CD4-positive, alpha-beta memory T cell (primary cell): ENCODE data around the gene OR10Z1. TPM values are rescaled to one million over a fixed set of nuclear protein-coding genes. Genes with fewer than 3 reads are reported as not detected.

ENCODE experiments used
- CTCF ChIA-PET: fragments of 350-600 bp; sonication (Branson Sonifier 250); formaldehyde crosslinking; loops from one replicate; lab custom pipeline; 2021; ENCODE audit warnings: inconsistent platforms; ENCODE audit not compliant: partially characterized antibody; lab: Charles Lee
- POLR2A ChIA-PET: fragments of 350-600 bp; sonication (Branson Sonifier 250); formaldehyde crosslinking; loops from one replicate; lab custom pipeline; 2021; ENCODE audit not compliant: partially characterized antibody; lab: Charles Lee
- DNase-seq, 5 donors: peaks; one replicate each; pipeline versions ENCODE4 v3.0.0 to v3.0.0-alpha.2; 2020 to 2022; ENCODE audit warnings: mixed read lengths in 1 of 5
- H3K27ac ChIP-seq: one replicate; pipeline ENCODE4 v1.7.0; 2013; ENCODE audit warnings: low read depth, low read length
- H3K27me3 ChIP-seq: 2 replicates; pipeline ENCODE4 v1.7.0; 2013; ENCODE audit warnings: mild to moderate bottlenecking, low read length, moderate library complexity; ENCODE audit not compliant: insufficient read depth
- H3K36me3 ChIP-seq: 2 replicates; pipeline ENCODE4 v1.7.0; 2013; ENCODE audit warnings: mild to moderate bottlenecking, low read length, moderate library complexity; ENCODE audit not compliant: insufficient read depth
- H3K4me1 ChIP-seq: 2 replicates; pipeline ENCODE4 v1.7.0; 2013; ENCODE audit warnings: mild to moderate bottlenecking, low read length, moderate library complexity; ENCODE audit not compliant: insufficient read depth
- H3K4me3 ChIP-seq, 2 donors: one replicate each; pipeline ENCODE4 v1.7.0; 2013; ENCODE audit warnings: low read length in 2 of 2, mild to moderate bottlenecking in 1 of 2
- H3K9me3 ChIP-seq, 2 donors: one replicate each; pipeline ENCODE4 v1.7.0; 2013; ENCODE audit warnings: low read length in 2 of 2, control low read depth in 1 of 2; ENCODE audit not compliant: control insufficient read depth in 1 of 2
- H3K27ac Mint-ChIP-seq, 7 donors: one replicate each; pipeline ENCODE4 v1.8.0; 2020 to 2021; ENCODE audit warnings: mixed read lengths in 7 of 7, mild to moderate bottlenecking in 6 of 7, inconsistent platforms in 3 of 7, moderate library complexity in 3 of 7
- H3K27me3 Mint-ChIP-seq, 2 donors: one replicate each; pipeline ENCODE4 v1.8.0; 2020 to 2021; ENCODE audit warnings: mixed read lengths in 2 of 2
- H3K36me3 Mint-ChIP-seq, 2 donors: one replicate each; pipeline ENCODE4 v1.8.0; 2020 to 2021; ENCODE audit warnings: mixed read lengths in 2 of 2, inconsistent platforms in 1 of 2, mild to moderate bottlenecking in 1 of 2
- H3K4me1 Mint-ChIP-seq, 4 donors: one replicate each; pipeline ENCODE4 v1.8.0; 2020 to 2021; ENCODE audit warnings: mixed read lengths in 4 of 4, mild to moderate bottlenecking in 1 of 4
- H3K4me3 Mint-ChIP-seq, 8 donors: one replicate each; pipeline ENCODE4 v1.8.0; 2020 to 2021; ENCODE audit warnings: mixed read lengths in 8 of 8, mild to moderate bottlenecking in 7 of 8, moderate library complexity in 6 of 8, inconsistent platforms in 3 of 8
- H3K9me3 Mint-ChIP-seq, 8 donors: one replicate each; pipeline ENCODE4 v1.8.0; 2020 to 2021; ENCODE audit warnings: mixed read lengths in 8 of 8, mild to moderate bottlenecking in 5 of 8, inconsistent platforms in 3 of 8, moderate library complexity in 1 of 8
- intact Hi-C: fragments of 100-400 bp; cut with micrococcal nuclease; formaldehyde crosslinking; loops from one replicate; pipeline ENCODE4 v1.15.1; 2023
- polyA plus RNA-seq, 2 donors: library from polyadenylated mRNA; unstranded; fragments of 300-500 nt; fragmentation: Illumina TruSeq; gene quantifications; one replicate each; pipeline ENCODE4 v1.2.3, GENCODE V29; 2021
- total RNA-seq, 2 experiments: library from RNA; stranded (reverse); gene quantifications; one replicate each; pipeline ENCODE4 v1.2.3, GENCODE V29; 2021

OR10Z1 gene
- total and polyA plus RNA-seq, 4 experiments from 2014 or later = not detected

DNA sequence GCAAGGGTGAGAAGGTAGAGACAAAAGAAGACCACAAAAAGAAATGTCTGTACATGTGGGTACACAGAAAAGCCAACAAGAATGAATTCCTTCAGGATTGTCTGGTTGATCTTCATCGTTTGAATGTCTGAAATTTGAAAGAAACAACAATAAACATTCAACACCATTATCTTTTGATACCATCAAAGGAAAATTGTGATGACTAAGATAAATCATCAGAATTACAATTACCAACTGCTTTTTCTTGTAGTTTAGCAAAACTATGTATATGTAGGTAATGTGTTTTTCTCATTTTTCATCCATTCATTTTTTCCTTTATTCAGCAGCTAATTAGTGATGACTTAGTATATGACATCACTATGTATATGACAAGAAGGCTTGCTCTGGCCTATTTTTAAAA, 25.3 kb upstream of the OR10Z1 start, which contains the start of gene OR10X1:
Gene OR10X1, minus strand, starts transcription at position 167 of the 400 bp plus-strand sequence. Its CDS starts 0 bp downstream, at position 167.
- Histone ChIP-seq H3K27me3 (no peaks in the 10 kb centered on the region), H3K4me1 (no peaks in the 10 kb centered on the region), H3K36me3 (no peaks in the 10 kb centered on the region), H3K27ac (no peak within 1 kb of the TSS), H3K9me3 (no peaks in the 10 kb centered on the region), H3K4me3 (no peak within 1 kb of the TSS)
- Mint-ChIP-seq H3K4me1 (no peaks in the 10 kb centered on the region), H3K36me3 (no peaks in the 10 kb centered on the region), H3K27me3 (peaks cover 15 to 16% of the 10 kb centered on the region in 2 donors), H3K4me3 (no peak within 1 kb of the TSS), H3K9me3 (no peaks in the 10 kb centered on the region), H3K27ac (no peak within 1 kb of the TSS)
- intact Hi-C loops = no loop called here
- CTCF ChIA-PET = no interaction called here
- POLR2A ChIA-PET = no interaction called here
- no peak for DNase-seq

DNA sequence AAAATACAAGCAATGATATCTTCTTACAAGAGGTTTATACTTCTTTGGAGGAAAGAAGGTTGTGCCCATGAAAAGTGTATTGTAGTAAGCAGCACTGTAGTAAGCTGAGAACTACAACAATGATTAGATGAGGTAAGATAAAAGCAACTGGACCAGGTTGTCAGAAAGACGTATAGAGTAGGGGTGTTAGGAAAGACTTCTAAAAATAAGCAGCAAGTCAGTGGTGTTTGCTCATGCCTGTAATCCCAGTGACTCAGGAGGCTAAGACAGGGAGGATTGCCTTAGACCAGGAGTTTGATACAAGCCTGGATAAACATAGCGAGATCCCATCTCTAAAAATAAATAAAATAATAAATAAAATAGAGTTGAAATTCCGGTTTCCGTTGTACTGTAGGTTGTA, 21.1 kb upstream of the OR10Z1 start:
- H3K27ac Mint-ChIP-seq = no peak overlapping the region
- ChIA-PET POLR2A (no interaction called here), CTCF (no interaction called here)
- H3K27me3 Mint-ChIP-seq = peaks cover 10 to 17% of the 10 kb centered on the region in 2 donors
- peaks cover 0 to 21% (median 7%) of the 10 kb centered on the region in 8 donors for H3K9me3 Mint-ChIP-seq
- Histone ChIP-seq H3K4me3 (no peak overlapping the region), H3K27me3 (no peaks in the 10 kb centered on the region), H3K4me1 (no peaks in the 10 kb centered on the region), H3K36me3 (no peaks in the 10 kb centered on the region), H3K27ac (no peak overlapping the region), H3K9me3 (peaks cover 0 to 5% of the 10 kb centered on the region in 2 donors)
- H3K4me1 Mint-ChIP-seq = no peaks in the 10 kb centered on the region
- intact Hi-C loops = no loop called here
- DNase-seq = no peak
- H3K4me3 Mint-ChIP-seq = no peak overlapping the region
- H3K36me3 Mint-ChIP-seq = no peaks in the 10 kb centered on the region

DNA sequence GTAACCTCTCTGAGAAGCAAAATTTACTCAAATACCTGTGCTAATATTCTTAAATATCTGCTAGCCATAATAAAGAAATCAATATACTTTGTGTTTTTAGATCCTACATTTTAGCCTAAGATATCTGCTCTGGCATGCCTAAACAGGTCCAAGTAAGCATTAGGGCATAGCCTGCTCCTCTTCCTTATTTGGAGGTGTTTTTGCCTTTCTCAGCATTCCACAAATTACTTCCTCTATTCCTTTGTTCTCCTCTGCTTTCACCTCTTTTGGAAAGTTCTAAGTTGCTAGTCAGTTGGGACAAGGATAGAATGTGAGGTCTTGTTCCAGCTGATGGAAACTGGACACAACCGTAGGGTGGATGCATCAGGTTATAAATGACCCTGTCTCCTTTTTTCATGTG, 18.1 kb upstream of the OR10Z1 start:
- peaks cover 0 to 5% of the 10 kb centered on the region in 2 donors for H3K9me3 ChIP-seq
- POLR2A ChIA-PET = no interaction called here
- H3K27me3 ChIP-seq = no peaks in the 10 kb centered on the region
- Mint-ChIP-seq H3K27ac (no peak overlapping the region), H3K9me3 (peaks cover 0 to 23% (median 7%) of the 10 kb centered on the region in 8 donors), H3K4me1 (no peaks in the 10 kb centered on the region), H3K4me3 (no peak overlapping the region), H3K27me3 (peaks cover 11 to 14% of the 10 kb centered on the region in 2 donors), H3K36me3 (no peaks in the 10 kb centered on the region)
- intact Hi-C loops = no loop called here
- CTCF ChIA-PET = no interaction called here
- no peaks in the 10 kb centered on the region for H3K36me3 ChIP-seq
- no peak overlapping the region for H3K27ac ChIP-seq
- DNase-seq = no peak
- no peak overlapping the region for H3K4me3 ChIP-seq
- H3K4me1 ChIP-seq = no peaks in the 10 kb centered on the region

DNA sequence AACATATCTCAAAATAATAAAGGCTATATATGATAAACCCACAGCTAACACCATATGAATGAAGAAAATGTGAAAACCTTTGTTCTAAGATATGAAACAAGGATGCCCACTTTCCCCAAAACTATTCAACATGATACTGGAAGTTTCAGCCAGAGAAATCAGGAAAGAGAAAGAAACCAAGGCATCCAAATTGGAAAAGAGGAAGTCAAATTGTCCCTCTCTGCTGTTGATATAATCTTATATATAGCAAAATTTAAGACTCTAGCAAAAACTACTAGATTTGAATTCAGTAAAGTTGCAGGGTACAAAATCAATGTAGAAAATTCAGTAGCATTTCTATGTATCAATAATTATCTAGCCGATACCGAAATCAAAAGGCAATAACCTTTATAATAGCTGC, 4.3 kb upstream of the OR10Z1 start:
- Mint-ChIP-seq H3K4me3 (no peak overlapping the region), H3K4me1 (no peaks in the 10 kb centered on the region), H3K36me3 (peaks cover 0 to 4% of the 10 kb centered on the region in 2 donors), H3K27ac (no peak overlapping the region), H3K9me3 (peaks cover 2 to 44% (median 28%) of the 10 kb centered on the region in 8 donors), H3K27me3 (peaks cover 1 to 5% of the 10 kb centered on the region in 2 donors)
- CTCF ChIA-PET = no interaction called here
- no peak for DNase-seq
- intact Hi-C loops = no loop called here
- Histone ChIP-seq H3K9me3 (peaks cover 0 to 9% of the 10 kb centered on the region in 2 donors), H3K4me3 (no peak overlapping the region), H3K27ac (no peak overlapping the region), H3K36me3 (no peaks in the 10 kb centered on the region), H3K4me1 (no peaks in the 10 kb centered on the region), H3K27me3 (no peaks in the 10 kb centered on the region)
- POLR2A ChIA-PET = interaction anchor here (0.5 kb wide), 1 partner anchor 210 kb away, joined by 4 read pairs; no protein-coding TSS in a partner anchor

DNA sequence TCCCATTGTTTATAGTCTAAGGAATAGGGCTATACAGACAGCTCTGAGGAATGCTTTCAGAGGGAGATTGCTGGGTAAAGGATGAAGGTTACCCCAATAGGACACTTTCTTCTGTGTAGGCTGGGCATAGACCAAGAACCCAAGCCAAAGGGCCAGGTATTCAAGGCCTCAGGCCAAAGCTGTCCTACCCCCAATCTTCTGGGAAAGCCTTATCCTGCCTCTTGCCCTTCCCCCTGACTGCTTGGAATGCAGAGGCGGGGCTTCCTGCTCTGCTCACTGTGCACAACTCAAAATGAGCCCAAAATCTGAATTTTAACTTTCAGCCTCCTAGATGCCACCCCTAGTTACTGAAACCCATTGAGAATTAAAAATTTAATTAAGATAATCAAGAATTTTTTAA, 2.2 kb downstream of the OR10Z1 start:
- POLR2A ChIA-PET = interaction anchor here (0.6 kb wide), 1 partner anchor 79 kb away, joined by 3 read pairs; no protein-coding TSS in a partner anchor

DNA sequence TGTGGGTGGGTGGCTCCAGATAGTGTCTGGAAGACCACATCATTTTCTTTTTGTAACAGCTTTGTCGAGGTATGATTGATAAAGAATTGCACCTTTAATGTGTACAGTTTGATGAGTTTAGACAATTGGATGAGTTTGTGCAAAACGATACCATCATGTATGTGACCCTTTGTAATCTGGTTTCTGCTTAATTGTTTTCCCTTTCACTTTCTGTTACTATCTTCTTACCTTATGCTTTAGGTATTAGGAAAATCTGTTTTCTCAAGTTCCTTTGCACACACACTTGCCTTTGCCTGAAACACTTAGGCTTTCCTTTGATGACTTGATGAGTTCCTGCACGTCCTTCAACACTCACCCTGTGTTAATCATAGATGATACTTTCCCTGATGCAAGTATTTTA, 6.8 kb downstream of the OR10Z1 start:
- peaks cover 0 to 9% (median 4%) of the 10 kb centered on the region in 4 donors for H3K4me1 Mint-ChIP-seq
- H3K9me3 ChIP-seq = no peaks in the 10 kb centered on the region
- no peaks in the 10 kb centered on the region for H3K9me3 Mint-ChIP-seq
- no peak overlapping the region for H3K4me3 Mint-ChIP-seq
- no peaks in the 10 kb centered on the region for H3K27me3 ChIP-seq
- H3K27ac ChIP-seq = no peak overlapping the region
- intact Hi-C loops = no loop called here
- ChIA-PET CTCF (no interaction called here), POLR2A (no interaction called here)
- DNase-seq = no peak
- no peak overlapping the region for H3K27ac Mint-ChIP-seq
- H3K36me3 Mint-ChIP-seq = no peaks in the 10 kb centered on the region
- no peaks in the 10 kb centered on the region for H3K36me3 ChIP-seq
- H3K4me1 ChIP-seq = no peaks in the 10 kb centered on the region
- no peak overlapping the region for H3K4me3 ChIP-seq
- peaks cover 6 to 9% of the 10 kb centered on the region in 2 donors for H3K27me3 Mint-ChIP-seq

More for the DNA sequence above, 2.2 kb downstream of the OR10Z1 start:
- Histone ChIP-seq H3K27ac (no peak overlapping the region), H3K27me3 (no peaks in the 10 kb centered on the region), H3K4me3 (no peak overlapping the region), H3K36me3 (no peaks in the 10 kb centered on the region), H3K4me1 (no peaks in the 10 kb centered on the region), H3K9me3 (no peaks in the 10 kb centered on the region)
- Mint-ChIP-seq H3K36me3 (no peaks in the 10 kb centered on the region), H3K9me3 (no peaks in the 10 kb centered on the region), H3K4me1 (peaks cover 0 to 7% (median 4%) of the 10 kb centered on the region in 4 donors), H3K27ac (no peak overlapping the region), H3K4me3 (no peak overlapping the region), H3K27me3 (peaks cover 2 to 5% of the 10 kb centered on the region in 2 donors)
- intact Hi-C loops = no loop called here
- DNase-seq = no peak
- CTCF ChIA-PET = interaction anchor here (1.1 kb wide), 1 partner anchor 9 kb away, joined by 3 read pairs; no protein-coding TSS in a partner anchor

DNA sequence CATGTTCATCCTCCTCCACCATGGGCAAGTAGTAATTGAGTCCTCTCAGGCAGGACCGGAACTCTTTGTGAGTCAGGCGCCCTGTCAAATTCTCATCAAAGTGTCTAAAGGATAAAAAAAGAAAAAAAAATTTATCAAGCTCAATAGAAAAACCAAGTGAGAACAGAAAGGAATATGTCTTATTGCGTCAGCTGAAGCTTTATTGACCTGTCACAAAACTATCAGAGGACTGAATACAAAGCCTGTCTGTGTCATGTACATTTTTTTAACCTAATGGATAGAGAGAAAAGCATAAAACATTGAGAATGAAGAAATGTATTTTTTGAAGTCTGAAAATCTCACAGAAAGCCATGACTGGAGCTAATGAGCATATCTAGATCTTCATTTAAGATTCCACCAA, 8.7 kb downstream of the OR10Z1 start:
- Histone ChIP-seq H3K27ac (no peak overlapping the region), H3K4me1 (no peaks in the 10 kb centered on the region), H3K4me3 (no peak overlapping the region), H3K27me3 (no peaks in the 10 kb centered on the region), H3K9me3 (no peaks in the 10 kb centered on the region), H3K36me3 (no peaks in the 10 kb centered on the region)
- intact Hi-C loops = no loop called here
- no peak for DNase-seq
- H3K9me3 Mint-ChIP-seq = no peaks in the 10 kb centered on the region
- no peaks in the 10 kb centered on the region for H3K36me3 Mint-ChIP-seq
- ChIA-PET POLR2A (no interaction called here), CTCF (no interaction called here)
- H3K27me3 Mint-ChIP-seq = peaks cover 6 to 18% of the 10 kb centered on the region in 2 donors
- no peak overlapping the region for H3K27ac Mint-ChIP-seq
- peaks cover 0 to 9% (median 4%) of the 10 kb centered on the region in 4 donors for H3K4me1 Mint-ChIP-seq
- no peak overlapping the region for H3K4me3 Mint-ChIP-seq
